Stimulated activated CD4-positive, alpha-beta T cell treated with anti-CD3 and anti-CD28 coated beads, TNF-alpha, amount 100 ng/mL, for 48 hours (primary cell): Measurements from ENCODE around the gene THUMPD3.

Source experiments
- DNase-seq, 3 donors: peaks; one replicate each; pipeline ENCODE4 v3.0.0-alpha.2; 2020; ENCODE audit warnings: low read depth in 3 of 3

THUMPD3 gene

DNA sequence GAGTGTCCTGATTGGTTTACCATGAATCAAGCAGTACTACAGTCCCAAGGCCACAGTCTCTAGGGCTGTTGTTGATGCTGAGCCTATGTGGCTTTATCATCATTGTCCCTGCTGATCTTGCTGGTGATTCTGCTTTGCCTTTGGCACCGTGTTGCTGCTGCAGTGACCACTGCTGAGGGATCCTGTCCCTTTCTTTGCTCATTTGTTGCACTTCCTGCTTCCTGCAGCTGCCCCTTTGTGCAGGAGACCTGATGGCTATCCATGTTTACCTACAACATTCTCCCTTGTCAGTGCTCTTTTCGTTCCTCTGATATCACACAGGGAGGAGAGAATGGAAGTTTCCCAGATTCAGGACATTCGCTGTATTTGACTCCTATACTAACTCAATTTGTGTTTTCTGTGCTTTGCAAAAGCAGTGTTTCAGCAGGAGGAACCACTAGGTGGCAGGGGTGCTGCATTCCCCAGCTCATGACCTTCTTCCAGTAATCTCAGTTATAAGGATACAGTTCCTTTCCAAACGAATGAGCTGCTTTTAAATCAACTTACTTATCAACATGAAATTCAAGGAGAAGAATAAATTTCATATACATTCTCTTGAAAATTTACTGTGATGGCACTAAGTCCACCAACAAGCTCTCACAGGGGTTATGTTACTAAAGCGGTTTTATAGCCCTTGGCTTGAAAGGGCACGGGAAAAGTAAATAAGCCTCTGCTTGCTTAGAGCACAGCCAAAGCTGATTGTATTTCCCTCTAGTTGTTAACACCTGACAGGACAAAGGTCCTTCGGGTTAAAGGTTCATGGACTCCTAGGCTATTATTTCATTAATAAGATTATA, 9.7 kb upstream of the THUMPD3 start:
- DNase-seq: peak in 1 of 3 donors; percentile 19

GRCh38 chr3:9361691-9362388, 1.0 kb upstream of the THUMPD3 start:
- no peak for DNase-seq

- DNase-seq: no peak
Observed at GRCh38 chr3:9369508-9369907, 6.7 kb downstream of the THUMPD3 start.

DNA sequence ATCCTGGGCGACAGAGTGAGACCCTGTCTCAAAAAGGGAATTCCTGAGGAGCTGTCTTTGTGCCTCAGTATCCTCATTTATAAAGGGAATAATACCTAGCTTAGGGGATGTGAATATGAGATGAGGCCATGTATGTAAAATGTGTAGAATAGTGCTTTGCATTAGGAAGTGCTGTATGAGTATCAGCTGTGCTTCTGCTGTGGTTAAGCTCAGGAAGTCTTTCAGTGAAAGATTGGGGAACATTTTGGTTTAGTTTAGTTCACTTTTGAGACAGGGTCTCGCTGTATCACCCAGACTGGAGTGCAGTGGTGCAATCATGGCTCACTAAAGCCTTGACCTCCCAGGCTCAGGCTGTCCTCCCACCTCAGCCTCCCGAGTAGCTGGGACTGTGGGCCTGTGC, 10.6 kb downstream of the THUMPD3 start:
- DNase-seq: no peak

DNA sequence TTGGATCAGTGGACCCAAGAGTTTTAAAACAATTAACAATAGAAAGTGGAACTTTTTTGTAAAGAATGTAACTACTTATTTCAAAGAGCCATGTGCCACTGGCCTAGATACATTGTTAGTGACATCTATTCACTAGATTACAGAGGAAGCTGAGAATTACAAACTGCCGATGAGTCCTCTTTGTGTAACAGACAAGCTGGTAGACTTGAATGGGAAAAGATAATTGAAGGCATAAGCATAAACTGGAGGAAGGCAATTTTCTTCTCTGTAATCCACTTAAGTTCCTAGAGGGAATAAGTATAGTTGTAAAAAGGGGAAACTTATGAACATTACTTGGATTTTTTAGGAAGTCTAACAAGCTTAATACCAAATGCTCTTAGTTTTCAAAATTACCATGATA, 15.1 kb downstream of the THUMPD3 start:
- DNase-seq: no peak

GRCh38 chr3:9379327-9379726, 16.5 kb downstream of the THUMPD3 start:
- DNase-seq: no peak

GRCh38 chr3:9380014-9380413, 17.2 kb downstream of the THUMPD3 start:
- DNase-seq: no peak

- DNase-seq: no peak
Observed at GRCh38 chr3:9384141-9384828, 21.4 kb downstream of the THUMPD3 start.

DNA sequence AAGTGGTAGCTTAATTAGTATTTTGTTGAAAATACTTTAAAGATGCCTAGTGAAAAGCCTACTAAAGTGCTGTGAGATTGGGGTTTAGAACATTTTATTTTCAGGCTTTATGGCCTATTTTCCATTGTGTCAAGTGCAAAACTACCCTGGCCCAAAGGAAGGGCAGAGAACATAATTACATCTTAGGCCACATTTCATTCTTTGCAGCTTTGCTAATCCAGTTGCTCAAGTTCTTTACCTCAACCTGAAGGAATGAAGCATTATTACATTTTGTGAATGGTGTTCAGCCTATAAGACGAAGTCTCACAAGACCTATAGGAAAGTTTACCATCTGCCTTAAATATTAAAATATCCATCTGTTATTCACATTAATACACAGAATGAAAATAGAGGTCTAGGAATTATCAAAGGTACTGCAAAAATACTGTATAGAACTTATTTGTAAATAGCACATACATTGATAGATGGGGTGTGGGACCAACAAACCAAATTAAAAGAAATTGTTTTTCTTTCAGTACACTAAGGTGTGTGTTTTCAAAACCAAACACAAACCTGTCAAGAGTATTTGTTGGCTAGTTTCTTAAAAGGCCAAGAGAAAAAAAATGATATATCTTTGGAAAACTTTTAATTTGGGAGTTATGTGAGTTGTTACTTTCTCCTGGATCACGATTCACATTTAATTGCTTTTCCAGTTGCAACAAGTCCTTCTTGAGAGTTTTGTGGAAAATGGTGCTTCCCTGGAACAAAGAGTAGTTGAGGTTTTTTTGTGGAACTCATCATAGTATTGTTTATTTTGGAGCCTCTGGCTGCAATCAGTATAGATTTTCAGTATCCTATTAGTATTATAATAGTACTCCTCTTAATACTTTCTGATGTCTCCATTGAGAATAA, 22.6 kb downstream of the THUMPD3 start:
- DNase-seq: no peak

DNA sequence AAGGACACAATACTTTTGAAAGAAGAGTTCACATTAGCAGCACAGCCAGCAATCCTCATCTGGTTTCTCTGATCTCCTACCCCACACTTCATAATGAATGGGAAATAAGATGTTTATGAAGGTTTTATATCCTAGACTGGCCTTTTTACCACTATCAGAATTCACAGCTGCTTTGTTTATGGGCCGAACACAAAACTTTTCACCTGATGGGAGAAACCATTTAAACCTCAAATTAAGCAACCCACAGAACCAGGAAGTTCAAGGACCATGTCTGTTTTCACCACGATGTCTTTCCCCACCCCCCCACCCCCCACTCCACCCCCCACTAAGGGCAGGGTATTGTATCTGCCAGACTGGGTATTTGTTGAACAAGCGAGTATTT, 23.2 kb downstream of the THUMPD3 start:
- no peak for DNase-seq

GRCh38 chr3:9386501-9387321, 23.9 kb downstream of the THUMPD3 start:
- DNase-seq: no peak

DNA sequence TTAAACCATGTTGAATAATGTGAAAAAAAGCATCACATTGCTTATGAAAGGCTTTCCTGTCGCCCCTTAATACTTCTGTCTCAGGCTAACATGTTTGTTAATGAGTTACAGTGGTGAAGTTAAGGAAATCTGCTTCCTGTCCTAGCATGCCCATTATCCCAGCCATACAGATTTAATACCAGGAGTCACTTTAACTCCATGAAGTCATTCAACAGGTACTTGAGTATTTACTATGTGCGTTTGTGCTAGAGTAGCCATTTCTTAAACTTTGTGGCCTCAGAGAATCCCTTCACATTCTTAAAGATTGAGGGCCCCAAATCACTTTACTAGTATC, 24.4 kb downstream of the THUMPD3 start:
- no peak for DNase-seq

GRCh38 chr3:9388142-9388541, 25.3 kb downstream of the THUMPD3 start:
- no peak for DNase-seq

- DNase-seq: no peak
Observed at GRCh38 chr3:9388562-9389272, 25.9 kb downstream of the THUMPD3 start.

- DNase-seq: no peak
Observed at GRCh38 chr3:9390265-9390888, 27.5 kb downstream of the THUMPD3 start.

GRCh38 chr3:9392041-9392440, 29.2 kb downstream of the THUMPD3 start:
- DNase-seq: no peak

DNA sequence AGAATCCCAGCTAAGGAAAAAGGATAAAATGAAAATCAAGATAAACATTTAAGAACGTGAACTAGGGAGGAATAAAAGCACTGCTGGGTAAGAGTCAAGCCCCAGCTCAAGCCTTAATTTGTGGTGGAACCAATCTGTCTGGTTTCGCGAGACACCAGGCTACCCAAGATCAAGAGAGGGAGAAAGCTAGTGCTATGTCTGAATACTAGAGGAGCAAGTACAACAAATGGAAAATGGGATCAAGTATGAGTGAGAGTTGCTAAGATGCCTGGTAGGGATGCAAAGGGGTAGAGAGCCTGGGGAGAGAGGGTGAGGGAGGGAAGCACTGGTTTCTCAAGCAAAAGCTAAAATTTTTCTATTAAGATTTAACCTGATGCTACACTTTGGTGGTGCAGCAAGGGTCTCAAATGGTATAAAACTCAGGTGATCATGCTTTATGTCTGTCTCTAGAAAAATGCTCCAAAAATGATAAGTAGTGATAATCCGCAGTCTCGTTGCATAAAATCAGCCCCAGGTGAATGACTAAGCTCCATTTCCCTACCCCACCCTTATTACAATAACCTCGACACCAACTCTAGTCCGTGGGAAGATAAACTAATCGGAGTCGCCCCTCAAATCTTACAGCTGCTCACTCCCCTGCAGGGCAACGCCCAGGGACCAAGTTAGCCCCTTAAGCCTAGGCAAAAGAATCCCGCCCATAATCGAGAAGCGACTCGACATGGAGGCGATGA, 32.9 kb downstream of the THUMPD3 start:
- DNase-seq: no peak

DNA sequence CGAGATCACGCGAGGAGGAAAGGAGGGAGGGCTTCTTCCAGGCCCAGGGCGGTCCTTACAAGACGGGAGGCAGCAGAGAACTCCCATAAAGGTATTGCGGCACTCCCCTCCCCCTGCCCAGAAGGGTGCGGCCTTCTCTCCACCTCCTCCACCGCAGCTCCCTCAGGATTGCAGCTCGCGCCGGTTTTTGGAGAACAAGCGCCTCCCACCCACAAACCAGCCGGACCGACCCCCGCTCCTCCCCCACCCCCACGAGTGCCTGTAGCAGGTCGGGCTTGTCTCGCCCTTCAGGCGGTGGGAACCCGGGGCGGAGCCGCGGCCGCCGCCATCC, 33.4 kb downstream of the THUMPD3 start:
- peak; percentile 70 to 81 (median 72) for DNase-seq

GRCh38 chr3:9396632-9397331, 33.9 kb downstream of the THUMPD3 start:
- peak; percentile 90 to 96 (median 95) for DNase-seq
